GM18868 (cell line): ENCODE results near the gene AIF1L.

Experiments used
- ATAC-seq: cut with Tn5 transposase; IDR thresholded peaks from one replicate; pipeline ENCODE4 v1.9.1; 2021; ENCODE audit warnings: mild to moderate bottlenecking, moderate library complexity; ENCODE audit not compliant: unreplicated experiment

Gene AIF1L

GRCh38 chr9:131161585-131161984 lies 65.3 kb downstream of the AIF1L start:
- no peak for ATAC-seq

DNA sequence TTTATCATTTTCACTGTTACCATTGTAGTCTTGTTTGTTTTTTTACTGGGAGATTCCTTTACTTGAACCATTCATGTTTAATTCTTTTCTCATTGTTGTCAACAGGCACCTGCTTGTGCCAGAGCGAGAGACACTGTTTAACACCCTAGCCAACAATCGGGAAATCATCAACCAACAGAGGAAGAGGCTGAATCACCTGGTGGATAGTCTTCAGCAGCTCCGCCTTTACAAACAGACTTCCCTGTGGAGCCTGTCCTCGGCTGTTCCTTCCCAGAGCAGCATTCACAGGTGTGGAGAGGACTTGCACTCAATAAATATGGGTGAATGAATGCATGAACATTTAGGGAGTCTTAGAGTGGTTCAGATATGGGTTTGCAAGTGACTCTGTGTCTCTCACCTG lies 66.6 kb downstream of the AIF1L start:
- ATAC-seq, result no peak

GRCh38 chr9:131165523-131165922 lies 69.2 kb downstream of the AIF1L start:
- no peak for ATAC-seq

GRCh38 chr9:131167146-131167692 lies 70.9 kb downstream of the AIF1L start:
- no peak for ATAC-seq

DNA sequence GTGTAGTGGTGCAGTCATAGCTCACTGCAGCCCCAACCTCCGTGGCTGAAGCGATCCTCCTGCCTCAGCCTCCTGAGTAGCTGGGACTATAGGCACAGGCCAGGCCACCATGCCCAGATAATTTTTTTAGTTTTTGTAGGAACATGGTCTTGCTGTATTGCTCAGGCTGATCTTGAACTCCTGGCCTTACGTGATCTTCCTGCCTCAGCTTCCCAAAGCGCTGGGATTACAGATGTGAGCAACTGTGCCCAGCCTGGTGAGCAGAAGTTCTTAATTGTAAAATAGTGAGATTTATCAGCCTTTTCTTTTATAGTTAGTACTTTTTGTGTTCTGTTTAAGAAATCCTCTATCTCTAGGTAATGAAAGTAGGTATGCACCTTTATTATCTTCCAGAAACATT lies 71.6 kb downstream of the AIF1L start:
- no peak for ATAC-seq

DNA sequence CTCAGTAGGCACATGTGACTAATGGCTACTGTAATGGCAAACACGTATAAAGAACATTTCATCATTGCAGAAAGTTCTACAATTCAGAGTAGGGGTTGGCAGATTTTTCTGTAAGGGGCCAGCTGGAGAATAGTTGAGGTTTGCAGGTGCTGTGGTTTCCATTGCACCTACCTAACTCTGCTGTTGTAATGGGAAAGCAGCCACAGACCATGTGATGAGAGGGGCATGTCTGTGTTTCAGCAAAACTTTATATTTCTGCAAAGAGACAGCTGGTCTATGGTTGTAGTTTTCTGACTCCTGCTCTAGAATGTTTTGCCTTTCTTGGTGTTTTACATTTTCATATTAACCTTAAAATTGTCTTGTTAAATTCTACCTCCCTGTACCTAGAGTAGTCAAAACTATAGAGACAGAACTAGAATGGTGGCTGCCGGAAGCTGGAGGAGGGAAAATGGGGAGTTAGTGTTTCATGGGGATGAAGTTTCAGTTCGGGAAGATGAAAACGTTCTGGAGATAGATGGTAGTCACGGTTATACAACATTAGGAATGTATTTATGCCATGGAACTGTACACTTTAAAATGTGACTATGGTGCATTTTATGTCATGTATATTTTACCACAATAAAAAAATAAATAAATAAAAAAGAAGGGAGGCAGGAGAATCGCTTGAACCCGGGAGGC lies 73.4 kb downstream of the AIF1L start:
- no peak for ATAC-seq
